Gastroesophageal sphincter (tissue), 4 donors: ENCODE data around the gene AGA. TPM values are rescaled to one million over a fixed set of nuclear protein-coding genes. Genes with fewer than 3 reads are reported as not detected.

Experiments
- ATAC-seq: fragments of 150-250 bp; one replicate; pipeline ENCODE4 v1.9.1; 2016; ENCODE audit warnings: mild to moderate bottlenecking, moderate library complexity
- H3K27ac ChIP-seq, 4 donors: fragments of 200-600 bp; sonication (generic) in 3 of 4; 1 replicate in 3 of 4; 2 replicates in 1 of 4; pipeline ENCODE4 v1.5.1; 2016 to 2019
- H3K27me3 ChIP-seq: fragments of 200-600 bp; sonication (generic); one replicate; pipeline ENCODE4 v1.5.1; 2019
- H3K36me3 ChIP-seq, 2 donors: fragments of 200-600 bp; sonication (generic); one replicate each; pipeline ENCODE4 v1.5.1; 2019; ENCODE audit warnings: control low read depth in 1 of 2
- H3K4me1 ChIP-seq, 3 donors: fragments of 200-600 bp; sonication (generic); 1 replicate in 2 of 3; 2 replicates in 1 of 3; pipeline ENCODE4 v1.5.1; 2016 to 2019; ENCODE audit warnings: control low read depth in 2 of 3
- H3K4me3 ChIP-seq, 2 donors: fragments of 200-600 bp; sonication (generic); one replicate each; pipeline ENCODE4 v1.5.1; 2019; ENCODE audit warnings: mild to moderate bottlenecking in 1 of 2, moderate library complexity in 1 of 2
- H3K9me3 ChIP-seq, 3 donors: fragments of 200-600 bp; sonication (generic); one replicate each; pipeline ENCODE4 v1.5.1; 2017 to 2019; ENCODE audit warnings: control low read depth in 2 of 3
- EP300 ChIP-seq: sonication (generic); formaldehyde crosslinking; IDR thresholded peaks from one replicate; pipeline ENCODE4 v1.6.1; 2017; ENCODE audit warnings: antibody characterized with exemption, mild to moderate bottlenecking
- POLR2A ChIP-seq, 2 donors: fragments of 450-650 bp; IDR thresholded peaks; one replicate each; pipeline ENCODE4 v1.6.1; 2017; ENCODE audit warnings: antibody characterized with exemption in 2 of 2, mild to moderate bottlenecking in 2 of 2, moderate library complexity in 1 of 2
- POLR2AphosphoS5 ChIP-seq: sonication (generic); formaldehyde crosslinking; IDR thresholded peaks from one replicate; pipeline ENCODE4 v1.6.1; 2017; ENCODE audit warnings: antibody characterized with exemption
- WGBS, 2 donors: methylation state at CpG; one replicate each; pipeline ENCODE4 v1.1.5; 2018; ENCODE audit warnings: low coverage in 1 of 2; 5-methylcytosine and 5-hydroxymethylcytosine counted together
- total RNA-seq, 4 donors: library from RNA; depleted of rRNA; stranded (reverse); fragments of >200 nt; gene quantifications; one replicate each; pipeline ENCODE4 v1.1.0, GENCODE V29; 2016
- TF ChIP-seq, protein P1 (sequence below), 4 experiments: fragments of 200-600 bp in 2 of 4; fragments of 450-650 bp in 2 of 4; sonication (generic) in 1 of 4; IDR thresholded peaks; one replicate each; pipeline ENCODE4 v1.5.1; 2017 to 2019; ENCODE audit warnings: antibody characterized with exemption in 4 of 4, mild to moderate bottlenecking in 2 of 4, moderate library complexity in 2 of 4

The AGA gene
- total RNA-seq, 4 donors from 2014 or later = 9.3 to 29.1 (median 13.9) TPM

DNA sequence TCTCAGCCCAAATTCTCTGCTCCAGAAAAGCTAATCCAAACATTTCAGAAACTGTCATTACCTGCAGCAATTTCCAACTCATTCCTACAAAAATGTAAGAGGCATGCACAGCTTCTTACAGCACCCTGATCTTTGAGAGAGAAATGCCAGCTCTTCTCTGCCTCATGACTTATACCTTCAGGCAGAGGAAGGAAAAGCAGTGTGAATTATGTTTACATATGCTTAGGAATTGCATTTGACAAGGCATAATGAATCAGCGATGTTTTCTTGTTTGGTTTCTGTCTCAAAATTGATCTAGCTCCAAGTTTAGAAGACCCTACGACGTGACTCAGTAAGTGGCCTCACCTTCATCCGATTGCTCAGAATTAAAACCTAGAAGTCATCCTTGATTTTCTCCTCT, 21.8 kb upstream of the AGA start:
- no peaks in the 10 kb centered on the region for H3K36me3 ChIP-seq
- no peaks in the 10 kb centered on the region for H3K27me3 ChIP-seq
- no peak overlapping the region for H3K4me3 ChIP-seq
- TF ChIP-seq, protein P1, sequence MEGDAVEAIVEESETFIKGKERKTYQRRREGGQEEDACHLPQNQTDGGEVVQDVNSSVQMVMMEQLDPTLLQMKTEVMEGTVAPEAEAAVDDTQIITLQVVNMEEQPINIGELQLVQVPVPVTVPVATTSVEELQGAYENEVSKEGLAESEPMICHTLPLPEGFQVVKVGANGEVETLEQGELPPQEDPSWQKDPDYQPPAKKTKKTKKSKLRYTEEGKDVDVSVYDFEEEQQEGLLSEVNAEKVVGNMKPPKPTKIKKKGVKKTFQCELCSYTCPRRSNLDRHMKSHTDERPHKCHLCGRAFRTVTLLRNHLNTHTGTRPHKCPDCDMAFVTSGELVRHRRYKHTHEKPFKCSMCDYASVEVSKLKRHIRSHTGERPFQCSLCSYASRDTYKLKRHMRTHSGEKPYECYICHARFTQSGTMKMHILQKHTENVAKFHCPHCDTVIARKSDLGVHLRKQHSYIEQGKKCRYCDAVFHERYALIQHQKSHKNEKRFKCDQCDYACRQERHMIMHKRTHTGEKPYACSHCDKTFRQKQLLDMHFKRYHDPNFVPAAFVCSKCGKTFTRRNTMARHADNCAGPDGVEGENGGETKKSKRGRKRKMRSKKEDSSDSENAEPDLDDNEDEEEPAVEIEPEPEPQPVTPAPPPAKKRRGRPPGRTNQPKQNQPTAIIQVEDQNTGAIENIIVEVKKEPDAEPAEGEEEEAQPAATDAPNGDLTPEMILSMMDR (IDR thresholded peaks at IDR 0.05) = no peak
- no peak for TF ChIP-seq POLR2AphosphoS5
- TF ChIP-seq EP300 = no peak
- no peak for TF ChIP-seq POLR2A (IDR thresholded peaks at IDR 0.05)
- WGBS, 2 donors = 89 to 93% methylated on average over 4 of the region's 4 CpGs
- no peak overlapping the region for H3K27ac ChIP-seq
- H3K9me3 ChIP-seq = no peaks in the 10 kb centered on the region
- ATAC-seq = no peak
- H3K4me1 ChIP-seq = no peaks in the 10 kb centered on the region

DNA sequence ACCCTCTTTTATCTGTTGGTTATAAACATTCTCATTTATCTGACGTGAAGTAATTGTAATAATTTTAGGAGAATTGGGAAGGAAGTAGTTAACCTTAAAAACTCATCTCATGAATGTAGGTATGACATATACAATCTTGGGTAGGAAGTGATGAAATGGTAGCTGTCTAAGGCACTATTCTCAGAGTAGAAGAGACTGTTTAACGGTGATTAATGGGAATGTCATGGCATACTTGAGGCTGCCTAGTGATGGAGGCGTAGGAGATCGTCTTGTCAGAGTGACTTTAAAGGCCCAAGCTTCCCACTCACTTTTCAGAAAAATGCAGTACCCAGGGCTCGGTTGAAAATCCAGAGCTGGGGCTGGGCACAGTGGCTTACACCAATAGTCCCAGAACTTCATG, 19.4 kb upstream of the AGA start:
- ATAC-seq = no peak
- Histone ChIP-seq H3K9me3 (no peaks in the 10 kb centered on the region), H3K4me1 (no peaks in the 10 kb centered on the region), H3K4me3 (no peak overlapping the region), H3K27ac (no peak overlapping the region), H3K36me3 (no peaks in the 10 kb centered on the region), H3K27me3 (no peaks in the 10 kb centered on the region)
- WGBS, 2 donors = 64 to 81% methylated on average over 5 of the region's 5 CpGs
- TF ChIP-seq EP300 (no peak), POLR2AphosphoS5 (no peak), POLR2A (IDR thresholded peaks at IDR 0.05) (no peak)
- TF ChIP-seq, protein P1 (IDR thresholded peaks at IDR 0.05) = no peak

DNA sequence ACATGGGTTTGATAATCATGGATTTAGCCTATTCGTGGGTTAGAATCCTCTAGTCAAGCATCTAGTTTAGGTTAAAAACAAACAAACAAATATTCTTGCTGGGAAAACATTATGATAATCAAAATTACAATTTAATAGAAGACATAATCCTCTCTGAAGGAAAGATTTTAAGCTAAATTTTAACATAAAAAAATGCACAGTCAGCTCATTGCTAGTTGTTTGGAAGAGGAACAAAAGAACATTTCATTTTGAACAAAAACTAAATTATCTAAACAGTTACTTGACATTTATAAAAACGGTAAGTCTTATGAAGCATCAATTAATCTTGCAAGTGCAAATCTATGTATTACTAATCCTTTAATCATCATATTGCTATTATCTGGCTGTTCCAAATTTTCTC, 18.2 kb upstream of the AGA start:
- H3K4me3 ChIP-seq = no peak overlapping the region
- WGBS, 2 donors = 60 to 69% methylated on average over 2 of the region's 2 CpGs
- H3K9me3 ChIP-seq = no peaks in the 10 kb centered on the region
- no peak for ATAC-seq
- TF ChIP-seq POLR2AphosphoS5 (no peak), EP300 (no peak), POLR2A (IDR thresholded peaks at IDR 0.05) (no peak)
- no peaks in the 10 kb centered on the region for H3K4me1 ChIP-seq
- H3K27ac ChIP-seq = no peak overlapping the region
- H3K27me3 ChIP-seq = no peaks in the 10 kb centered on the region
- H3K36me3 ChIP-seq = no peaks in the 10 kb centered on the region

DNA sequence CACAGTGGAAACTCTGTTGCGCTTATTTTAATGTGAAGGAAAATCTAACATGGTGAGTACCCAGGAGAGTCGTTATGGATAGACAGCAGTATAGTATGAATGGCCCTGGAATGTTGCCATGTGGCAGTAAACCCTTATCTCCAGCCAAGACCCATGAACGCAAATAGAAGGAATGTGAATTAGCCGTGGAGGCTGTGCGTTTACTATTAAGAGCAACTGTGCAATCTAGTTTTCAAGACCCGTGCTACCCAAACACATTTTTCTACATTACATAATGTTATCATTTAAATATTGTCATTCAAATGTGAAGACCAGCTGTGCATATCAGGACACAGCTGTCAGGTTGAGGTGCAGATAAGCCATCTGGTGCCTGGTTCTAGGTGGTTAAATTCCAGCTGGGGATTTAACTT, 13.3 kb upstream of the AGA start:
- H3K4me1 ChIP-seq = no peaks in the 10 kb centered on the region
- ATAC-seq = no peak
- H3K27me3 ChIP-seq = no peaks in the 10 kb centered on the region
- no peak overlapping the region for H3K4me3 ChIP-seq
- H3K27ac ChIP-seq = no peak overlapping the region
- no peaks in the 10 kb centered on the region for H3K36me3 ChIP-seq
- TF ChIP-seq, protein P1 (IDR thresholded peaks at IDR 0.05) = no peak
- TF ChIP-seq POLR2AphosphoS5 (no peak), EP300 (no peak), POLR2A (IDR thresholded peaks at IDR 0.05) (no peak)
- WGBS, 2 donors = 47 to 56% methylated on average over 6 of the region's 6 CpGs
- no peaks in the 10 kb centered on the region for H3K9me3 ChIP-seq

DNA sequence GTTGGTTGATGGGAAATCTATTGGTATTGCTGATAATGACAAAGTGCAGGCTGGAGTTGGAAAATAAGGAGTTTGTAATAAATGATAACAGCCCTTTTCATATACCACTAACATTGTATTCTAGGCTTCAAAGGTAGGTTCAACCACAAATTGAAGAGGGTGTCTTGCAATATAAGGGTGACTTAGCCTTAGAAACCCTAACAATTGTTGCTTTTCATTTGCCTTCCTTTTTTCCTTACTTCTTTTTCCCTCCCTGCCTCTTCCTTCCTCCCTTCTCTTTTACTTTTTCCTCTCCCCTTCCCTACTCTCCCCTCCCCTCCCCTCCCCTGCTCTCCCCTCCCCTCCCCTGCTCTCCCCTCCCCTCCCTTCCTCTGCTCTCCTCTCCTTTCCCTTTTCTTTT, 10.9 kb upstream of the AGA start:
- Histone ChIP-seq H3K27me3 (no peaks in the 10 kb centered on the region), H3K27ac (no peak overlapping the region), H3K36me3 (no peaks in the 10 kb centered on the region), H3K9me3 (no peaks in the 10 kb centered on the region), H3K4me1 (no peaks in the 10 kb centered on the region), H3K4me3 (no peak overlapping the region)
- ATAC-seq = no peak
- TF ChIP-seq EP300 (no peak), POLR2AphosphoS5 (no peak), POLR2A (IDR thresholded peaks at IDR 0.05) (no peak)
- TF ChIP-seq, protein P1 (IDR thresholded peaks at IDR 0.05) = no peak
